Liver (tissue), 9 donors: Measurements from ENCODE around the gene DNAJC7. TPM values are rescaled to one million over a fixed set of nuclear protein-coding genes. Genes with fewer than 3 reads are reported as not detected.

ENCODE experiments used
- DNase-seq: peaks from one replicate; pipeline ENCODE4 v3.0.0-alpha.2; 2017; ENCODE audit warnings: low spot score
- H3K27ac ChIP-seq, 2 donors: one replicate each; pipeline ENCODE4 v1.7.0; 2013; ENCODE audit warnings: inconsistent platforms in 2 of 2, low read length in 2 of 2, control low read depth in 1 of 2, low read depth in 1 of 2, mild to moderate bottlenecking in 1 of 2
- H3K27me3 ChIP-seq, 4 donors: one replicate each; pipeline versions ENCODE4 v1.6.1 to v1.7.0; 2013; ENCODE audit warnings: low read length in 3 of 4, inconsistent platforms in 1 of 4, mild to moderate bottlenecking in 1 of 4, moderate library complexity in 1 of 4; ENCODE audit not compliant: control insufficient read depth in 4 of 4, insufficient read depth in 4 of 4
- H3K36me3 ChIP-seq, 4 donors: one replicate each; pipeline versions ENCODE4 v1.6.1 to v1.7.0; 2013; ENCODE audit warnings: low read length in 3 of 4, mild to moderate bottlenecking in 3 of 4, low read depth in 1 of 4, moderate library complexity in 1 of 4; ENCODE audit not compliant: control insufficient read depth in 4 of 4, insufficient read depth in 3 of 4
- H3K4me1 ChIP-seq, 4 donors: one replicate each; pipeline versions ENCODE4 v1.6.1 to v1.7.0; 2013; ENCODE audit warnings: low read length in 3 of 4, mild to moderate bottlenecking in 3 of 4, moderate library complexity in 1 of 4; ENCODE audit not compliant: control insufficient read depth in 4 of 4, insufficient read depth in 4 of 4
- H3K4me3 ChIP-seq, 3 donors: one replicate each; pipeline versions ENCODE4 v1.6.1 to v1.7.0; 2013; ENCODE audit warnings: low read length in 3 of 3, control low read depth in 1 of 3, low read depth in 1 of 3, mild to moderate bottlenecking in 1 of 3
- H3K9ac ChIP-seq, 2 donors: one replicate each; pipeline ENCODE4 v1.7.0; 2013; ENCODE audit warnings: low read length in 2 of 2, mild to moderate bottlenecking in 2 of 2, moderate library complexity in 2 of 2, control low read depth in 1 of 2, low read depth in 1 of 2
- H3K9me3 ChIP-seq, 4 donors: one replicate each; pipeline versions ENCODE4 v1.6.1 to v1.7.0; 2013; ENCODE audit warnings: low read length in 3 of 4; ENCODE audit not compliant: control insufficient read depth in 4 of 4
- EGR1 ChIP-seq, 2 donors: IDR thresholded peaks; 2 replicates each; pipeline ENCODE4 v1.6.1; 2016 to 2018; ENCODE audit warnings: antibody characterized with exemption in 2 of 2, low read depth in 2 of 2
- FOXA1 ChIP-seq: IDR thresholded peaks from 2 replicates; pipeline ENCODE4 v1.6.1; 2016; ENCODE audit warnings: antibody characterized with exemption
- HNF4A ChIP-seq, 2 donors: conservative IDR thresholded peaks; 2 replicates each; pipeline ENCODE4 v1.6.1; 2016; ENCODE audit warnings: antibody characterized with exemption in 2 of 2, mild to moderate bottlenecking in 2 of 2
- HNF4G ChIP-seq: IDR thresholded peaks from 2 replicates; pipeline ENCODE4 v1.6.1; 2016; ENCODE audit warnings: antibody characterized with exemption
- JUND ChIP-seq, 2 donors: IDR thresholded peaks; 2 replicates each; pipeline ENCODE4 v1.6.1; 2016; ENCODE audit warnings: antibody characterized with exemption in 2 of 2
- RAD21 ChIP-seq, 2 donors: IDR thresholded peaks; 2 replicates each; pipeline ENCODE4 v1.6.1; 2016; ENCODE audit warnings: antibody characterized with exemption in 2 of 2, mild to moderate bottlenecking in 2 of 2
- SP1 ChIP-seq: IDR thresholded peaks from 2 replicates; pipeline ENCODE4 v1.6.1; 2018; ENCODE audit warnings: antibody characterized with exemption, mild to moderate bottlenecking
- TAF1 ChIP-seq: conservative IDR thresholded peaks from 2 replicates; pipeline ENCODE4 v1.6.1; 2016; ENCODE audit warnings: antibody characterized with exemption, mild to moderate bottlenecking
- YY1 ChIP-seq: IDR thresholded peaks from 2 replicates; pipeline ENCODE4 v1.6.1; 2016; ENCODE audit warnings: antibody characterized with exemption, mild to moderate bottlenecking
- WGBS: extraction: QIAGEN DNeasy Blood & Tissue Kit; methylation state at CpG from one replicate; pipeline ENCODE4 v1.1.7; 2013; 5-methylcytosine and 5-hydroxymethylcytosine counted together
- polyA plus RNA-seq, 2 donors: library from polyadenylated mRNA; stranded (reverse) in 1 of 2; unstranded in 1 of 2; fragments of 200-250 nt in 1 of 2; fragments of >200 nt in 1 of 2; fragmentation: Nextera tagmentation in 1 of 2; extraction: Ambion mirVana in 1 of 2; gene quantifications; one replicate each; pipeline versions ENCODE4 v1.2.1 to v1.2.3, GENCODE V29; 2013 to 2015
- total RNA-seq, 2 donors: library from RNA; depleted of rRNA; stranded (reverse); fragments of >200 nt; gene quantifications; one replicate each; pipeline ENCODE4 v1.2.3, GENCODE V29; 2014
- TF ChIP-seq, protein P1 (sequence below): fragments of 150-350 bp; IDR thresholded peaks from 2 replicates; pipeline ENCODE4 v1.5.1; 2017; ENCODE audit warnings: improper control_type of control experiment, low read depth, low read length; ENCODE audit not compliant: missing input control
- TF ChIP-seq, protein P2 (sequence below): IDR thresholded peaks from 2 replicates; pipeline ENCODE4 v1.6.1; 2016; ENCODE audit warnings: antibody characterized with exemption
- donor health status: healthy.
- donor health status: healthy.
- donor health status: healthy.
- donor health status: healthy.
- donor health status: healthy.

Gene DNAJC7
- total and polyA plus RNA-seq, 4 donors, result 28.7 to 33.9 (median 30.6) TPM

DNA sequence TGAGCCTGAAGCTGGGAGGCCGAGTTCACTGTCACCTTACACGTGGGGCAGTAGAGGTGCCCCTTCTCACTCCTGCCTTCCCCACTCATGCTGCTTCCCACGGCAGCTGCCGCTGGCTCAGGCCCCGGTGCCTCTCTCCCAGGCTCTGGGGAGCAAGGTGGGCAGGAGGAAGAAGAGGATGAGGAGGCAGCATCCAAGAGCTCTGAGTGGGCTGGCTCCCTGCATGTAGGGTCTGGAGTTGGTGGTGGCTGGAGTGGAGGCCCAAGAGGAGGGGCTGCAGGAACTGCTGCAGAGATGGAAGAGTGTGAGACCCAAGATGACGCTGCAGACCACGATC, 11.5 kb upstream of the DNAJC7 start:
- Histone ChIP-seq H3K4me1 (peaks cover 12 to 24% (median 19%) of the 10 kb centered on the region in 4 donors), H3K9ac (no peak overlapping the region), H3K27me3 (no peaks in the 10 kb centered on the region), H3K4me3 (no peak overlapping the region), H3K27ac (no peak overlapping the region), H3K36me3 (no peaks in the 10 kb centered on the region), H3K9me3 (no peaks in the 10 kb centered on the region)
- WGBS, result 74% methylated on average over 7 of the region's 7 CpGs
- TF ChIP-seq HNF4A (conservative IDR thresholded peaks at IDR 0.05) (no peak), JUND (IDR thresholded peaks at IDR 0.05) (no peak), EGR1 (IDR thresholded peaks at IDR 0.05; ENCODE audit: low read depth in 2 of 2) (no peak), HNF4G (no peak), TAF1 (no peak), SP1 (no peak)
- no peak for DNase-seq

DNA sequence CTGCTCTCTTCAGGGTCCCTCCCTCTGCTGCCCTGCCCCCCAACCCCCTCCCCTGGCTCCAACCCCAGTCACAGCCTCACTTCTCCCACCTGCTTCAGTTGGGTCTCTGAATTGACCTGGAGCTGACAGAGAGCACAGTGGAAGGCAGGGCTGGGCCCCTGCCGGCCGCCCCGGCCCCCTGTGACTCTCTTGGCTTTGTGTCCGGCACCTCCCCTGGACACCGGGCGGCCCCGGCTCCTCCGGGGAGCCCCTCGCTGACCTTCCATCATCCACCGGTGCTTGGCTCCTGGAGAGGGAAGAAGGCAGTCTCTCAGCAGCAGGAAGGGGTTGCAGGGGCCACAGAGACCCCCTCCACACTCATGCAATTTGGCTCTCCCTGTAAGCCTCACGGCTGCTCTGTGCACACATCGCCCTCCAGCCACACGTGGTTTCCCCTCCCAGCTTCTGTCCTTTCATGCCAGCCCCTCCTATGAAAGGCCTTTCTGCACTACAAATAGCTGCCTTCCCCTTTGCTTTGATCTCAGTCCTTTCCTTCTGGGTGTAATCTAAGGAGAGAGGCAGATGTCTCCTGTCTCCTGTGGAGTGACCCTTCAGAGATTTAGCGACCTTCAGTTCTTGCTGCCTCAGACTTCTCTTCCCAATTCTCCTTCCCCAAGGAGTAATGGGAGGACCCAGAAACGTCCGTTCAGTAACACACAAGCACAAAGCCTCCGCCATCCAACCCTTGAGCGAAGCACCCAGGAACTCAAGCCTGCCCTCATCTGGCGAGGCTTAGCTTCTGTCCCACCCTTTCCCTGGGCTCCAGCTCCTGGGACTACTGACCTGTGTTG, 10.9 kb upstream of the DNAJC7 start:
- H3K27ac ChIP-seq, result no peak overlapping the region
- peaks cover 0 to 3% (median 0%) of the 10 kb centered on the region in 4 donors for H3K36me3 ChIP-seq
- no peak overlapping the region for H3K9ac ChIP-seq
- H3K27me3 ChIP-seq, result no peaks in the 10 kb centered on the region
- WGBS, result 69% methylated on average over 19 of the region's 19 CpGs
- no peaks in the 10 kb centered on the region for H3K9me3 ChIP-seq
- peaks cover 14 to 30% (median 25%) of the 10 kb centered on the region in 4 donors for H3K4me1 ChIP-seq
- DNase-seq, result no peak
- no peak overlapping the region for H3K4me3 ChIP-seq
- TF ChIP-seq YY1 (no peak), FOXA1 (no peak), EGR1 (IDR thresholded peaks at IDR 0.05; ENCODE audit: low read depth in 2 of 2) (no peak), RAD21 (IDR thresholded peaks at IDR 0.05) (peak; percentile 54 to 64)
- TF ChIP-seq, protein P1, sequence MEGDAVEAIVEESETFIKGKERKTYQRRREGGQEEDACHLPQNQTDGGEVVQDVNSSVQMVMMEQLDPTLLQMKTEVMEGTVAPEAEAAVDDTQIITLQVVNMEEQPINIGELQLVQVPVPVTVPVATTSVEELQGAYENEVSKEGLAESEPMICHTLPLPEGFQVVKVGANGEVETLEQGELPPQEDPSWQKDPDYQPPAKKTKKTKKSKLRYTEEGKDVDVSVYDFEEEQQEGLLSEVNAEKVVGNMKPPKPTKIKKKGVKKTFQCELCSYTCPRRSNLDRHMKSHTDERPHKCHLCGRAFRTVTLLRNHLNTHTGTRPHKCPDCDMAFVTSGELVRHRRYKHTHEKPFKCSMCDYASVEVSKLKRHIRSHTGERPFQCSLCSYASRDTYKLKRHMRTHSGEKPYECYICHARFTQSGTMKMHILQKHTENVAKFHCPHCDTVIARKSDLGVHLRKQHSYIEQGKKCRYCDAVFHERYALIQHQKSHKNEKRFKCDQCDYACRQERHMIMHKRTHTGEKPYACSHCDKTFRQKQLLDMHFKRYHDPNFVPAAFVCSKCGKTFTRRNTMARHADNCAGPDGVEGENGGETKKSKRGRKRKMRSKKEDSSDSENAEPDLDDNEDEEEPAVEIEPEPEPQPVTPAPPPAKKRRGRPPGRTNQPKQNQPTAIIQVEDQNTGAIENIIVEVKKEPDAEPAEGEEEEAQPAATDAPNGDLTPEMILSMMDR, result peak; percentile 25

DNA sequence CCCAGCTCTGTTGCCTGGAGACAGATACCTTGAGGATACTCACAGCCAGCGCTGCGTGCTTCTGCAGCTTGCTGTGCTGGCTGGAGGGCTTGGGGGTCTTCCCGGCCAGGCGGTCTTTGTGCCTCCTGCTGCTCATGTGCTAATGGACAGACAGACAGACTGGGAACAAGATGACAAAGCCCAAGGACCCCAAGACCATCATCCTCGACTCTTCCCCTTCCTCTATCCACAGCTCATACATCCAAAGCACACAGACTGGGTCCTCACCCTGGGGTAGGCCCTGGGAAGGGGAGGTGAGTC, 10.3 kb upstream of the DNAJC7 start:
- Histone ChIP-seq H3K27me3 (no peaks in the 10 kb centered on the region), H3K4me3 (no peak overlapping the region), H3K9me3 (no peaks in the 10 kb centered on the region), H3K36me3 (peaks cover 0 to 3% (median 3%) of the 10 kb centered on the region in 4 donors), H3K9ac (no peak overlapping the region), H3K4me1 (peaks cover 14 to 35% (median 29%) of the 10 kb centered on the region in 4 donors), H3K27ac (no peak overlapping the region)
- 86% methylated on average over 5 of the region's 5 CpGs for WGBS
- no peak for DNase-seq
- TF ChIP-seq, protein P2, sequence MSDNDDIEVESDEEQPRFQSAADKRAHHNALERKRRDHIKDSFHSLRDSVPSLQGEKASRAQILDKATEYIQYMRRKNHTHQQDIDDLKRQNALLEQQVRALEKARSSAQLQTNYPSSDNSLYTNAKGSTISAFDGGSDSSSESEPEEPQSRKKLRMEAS, result no peak
- no peak for TF ChIP-seq JUND (IDR thresholded peaks at IDR 0.05)
- no peak for TF ChIP-seq SP1
- no peak for TF ChIP-seq RAD21 (IDR thresholded peaks at IDR 0.05)
